ENCODE data around the gene PPM1F. TPM values are rescaled to one million over a fixed set of nuclear protein-coding genes. Genes with fewer than 3 reads are reported as not detected.
A peak's percentile ranks its signal among the peaks of the same experiment; 100 is the strongest.

Gene PPM1F
- total and polyA plus RNA-seq, 10 of the 15 experiments (the other 5 are each of a cell fraction or from before 2014, with no cell fraction given), result 0.55 to 26.3 (median 9.7) TPM

DNA sequence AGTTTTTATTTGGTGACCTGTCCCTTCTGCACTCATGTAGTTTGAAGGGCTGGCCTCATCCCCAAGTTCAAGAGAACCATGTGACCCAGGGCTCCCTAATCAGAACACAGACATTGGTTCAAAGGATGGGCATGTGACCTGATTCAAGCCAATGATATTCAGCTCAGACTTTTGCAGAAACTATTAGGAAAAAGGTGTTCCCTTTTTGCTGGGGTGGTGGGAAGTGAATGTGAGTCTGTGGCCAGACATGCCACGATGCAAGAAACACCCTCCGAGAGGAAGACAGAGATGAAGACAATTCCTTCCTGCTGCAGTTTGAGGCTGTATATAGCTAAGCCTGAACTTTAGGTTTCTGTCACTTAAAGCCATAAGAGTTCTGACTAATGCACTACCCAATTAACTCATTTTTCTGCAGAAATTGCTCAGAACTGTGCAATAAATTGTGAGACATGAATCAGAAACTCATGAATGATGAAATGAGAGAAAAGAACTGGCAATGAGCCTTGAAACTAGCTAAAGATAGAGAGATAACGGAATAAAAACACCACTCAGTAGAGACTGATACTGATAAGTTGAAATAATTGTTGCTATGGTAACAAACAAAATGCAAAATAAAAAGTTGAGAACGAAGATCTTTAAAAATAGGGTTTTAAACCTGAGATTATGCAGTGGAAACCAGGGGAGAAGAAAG is 76.0 kb downstream of the PPM1F start (continued):
- TF ChIP-seq, protein P1, sequence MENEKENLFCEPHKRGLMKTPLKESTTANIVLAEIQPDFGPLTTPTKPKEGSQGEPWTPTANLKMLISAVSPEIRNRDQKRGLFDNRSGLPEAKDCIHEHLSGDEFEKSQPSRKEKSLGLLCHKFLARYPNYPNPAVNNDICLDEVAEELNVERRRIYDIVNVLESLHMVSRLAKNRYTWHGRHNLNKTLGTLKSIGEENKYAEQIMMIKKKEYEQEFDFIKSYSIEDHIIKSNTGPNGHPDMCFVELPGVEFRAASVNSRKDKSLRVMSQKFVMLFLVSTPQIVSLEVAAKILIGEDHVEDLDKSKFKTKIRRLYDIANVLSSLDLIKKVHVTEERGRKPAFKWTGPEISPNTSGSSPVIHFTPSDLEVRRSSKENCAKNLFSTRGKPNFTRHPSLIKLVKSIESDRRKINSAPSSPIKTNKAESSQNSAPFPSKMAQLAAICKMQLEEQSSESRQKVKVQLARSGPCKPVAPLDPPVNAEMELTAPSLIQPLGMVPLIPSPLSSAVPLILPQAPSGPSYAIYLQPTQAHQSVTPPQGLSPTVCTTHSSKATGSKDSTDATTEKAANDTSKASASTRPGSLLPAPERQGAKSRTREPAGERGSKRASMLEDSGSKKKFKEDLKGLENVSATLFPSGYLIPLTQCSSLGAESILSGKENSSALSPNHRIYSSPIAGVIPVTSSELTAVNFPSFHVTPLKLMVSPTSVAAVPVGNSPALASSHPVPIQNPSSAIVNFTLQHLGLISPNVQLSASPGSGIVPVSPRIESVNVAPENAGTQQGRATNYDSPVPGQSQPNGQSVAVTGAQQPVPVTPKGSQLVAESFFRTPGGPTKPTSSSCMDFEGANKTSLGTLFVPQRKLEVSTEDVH (IDR thresholded peaks at IDR 0.05; ENCODE audit: low read depth, partially characterized antibody), result no peak
- TF ChIP-seq, protein P2, sequence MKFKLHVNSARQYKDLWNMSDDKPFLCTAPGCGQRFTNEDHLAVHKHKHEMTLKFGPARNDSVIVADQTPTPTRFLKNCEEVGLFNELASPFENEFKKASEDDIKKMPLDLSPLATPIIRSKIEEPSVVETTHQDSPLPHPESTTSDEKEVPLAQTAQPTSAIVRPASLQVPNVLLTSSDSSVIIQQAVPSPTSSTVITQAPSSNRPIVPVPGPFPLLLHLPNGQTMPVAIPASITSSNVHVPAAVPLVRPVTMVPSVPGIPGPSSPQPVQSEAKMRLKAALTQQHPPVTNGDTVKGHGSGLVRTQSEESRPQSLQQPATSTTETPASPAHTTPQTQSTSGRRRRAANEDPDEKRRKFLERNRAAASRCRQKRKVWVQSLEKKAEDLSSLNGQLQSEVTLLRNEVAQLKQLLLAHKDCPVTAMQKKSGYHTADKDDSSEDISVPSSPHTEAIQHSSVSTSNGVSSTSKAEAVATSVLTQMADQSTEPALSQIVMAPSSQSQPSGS (IDR thresholded peaks at IDR 0.05; ENCODE audit: low read length), result peak; percentile 83
- TF ChIP-seq NFYB (IDR thresholded peaks at IDR 0.05; ENCODE audit: insufficient read depth, low read depth, low read length), result peak; percentile 53; the same call in 1 of the 2 replicates
- peak; percentile 99 for TF ChIP-seq JUNB (IDR thresholded peaks at IDR 0.05)
- TF ChIP-seq MTA3 (IDR thresholded peaks at IDR 0.05; ENCODE audit: borderline replicate concordance, low read length), result peak; percentile 61; the same call in 1 of the 2 replicates
- TF ChIP-seq, protein P3, sequence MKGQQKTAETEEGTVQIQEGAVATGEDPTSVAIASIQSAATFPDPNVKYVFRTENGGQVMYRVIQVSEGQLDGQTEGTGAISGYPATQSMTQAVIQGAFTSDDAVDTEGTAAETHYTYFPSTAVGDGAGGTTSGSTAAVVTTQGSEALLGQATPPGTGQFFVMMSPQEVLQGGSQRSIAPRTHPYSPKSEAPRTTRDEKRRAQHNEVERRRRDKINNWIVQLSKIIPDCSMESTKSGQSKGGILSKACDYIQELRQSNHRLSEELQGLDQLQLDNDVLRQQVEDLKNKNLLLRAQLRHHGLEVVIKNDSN (IDR thresholded peaks at IDR 0.05; ENCODE audit: borderline replicate concordance, extremely low read length, insufficient read depth, low read depth, low read length), result peak; percentile 53
- TF ChIP-seq GABPA (IDR thresholded peaks at IDR 0.05; ENCODE audit: low read depth), result peak; percentile 49; the same call in 1 of the 2 replicates
- TF ChIP-seq PML (IDR thresholded peaks at IDR 0.05; ENCODE audit: low read length), result peak; percentile 46; the same call in 1 of the 2 replicates
- TF ChIP-seq ZNF384 (IDR thresholded peaks at IDR 0.05; ENCODE audit: borderline replicate concordance, low read depth, low read length), result no peak
- TF ChIP-seq, protein P4, sequence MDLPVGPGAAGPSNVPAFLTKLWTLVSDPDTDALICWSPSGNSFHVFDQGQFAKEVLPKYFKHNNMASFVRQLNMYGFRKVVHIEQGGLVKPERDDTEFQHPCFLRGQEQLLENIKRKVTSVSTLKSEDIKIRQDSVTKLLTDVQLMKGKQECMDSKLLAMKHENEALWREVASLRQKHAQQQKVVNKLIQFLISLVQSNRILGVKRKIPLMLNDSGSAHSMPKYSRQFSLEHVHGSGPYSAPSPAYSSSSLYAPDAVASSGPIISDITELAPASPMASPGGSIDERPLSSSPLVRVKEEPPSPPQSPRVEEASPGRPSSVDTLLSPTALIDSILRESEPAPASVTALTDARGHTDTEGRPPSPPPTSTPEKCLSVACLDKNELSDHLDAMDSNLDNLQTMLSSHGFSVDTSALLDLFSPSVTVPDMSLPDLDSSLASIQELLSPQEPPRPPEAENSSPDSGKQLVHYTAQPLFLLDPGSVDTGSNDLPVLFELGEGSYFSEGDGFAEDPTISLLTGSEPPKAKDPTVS (IDR thresholded peaks at IDR 0.05; ENCODE audit: low read depth, low read length), result no peak
- TF ChIP-seq CREM (IDR thresholded peaks at IDR 0.05; ENCODE audit: low read depth), result peak; percentile 74
- TF ChIP-seq TCF7 (IDR thresholded peaks at IDR 0.05; ENCODE audit: borderline replicate concordance), result 0 out of 2 replicates have a peak, but pooled peaks have one; percentile 25
- no peak for TF ChIP-seq SIX5 (IDR thresholded peaks at IDR 0.05; ENCODE audit: low read depth, low read length, severe bottlenecking)
- TF ChIP-seq, protein P5, sequence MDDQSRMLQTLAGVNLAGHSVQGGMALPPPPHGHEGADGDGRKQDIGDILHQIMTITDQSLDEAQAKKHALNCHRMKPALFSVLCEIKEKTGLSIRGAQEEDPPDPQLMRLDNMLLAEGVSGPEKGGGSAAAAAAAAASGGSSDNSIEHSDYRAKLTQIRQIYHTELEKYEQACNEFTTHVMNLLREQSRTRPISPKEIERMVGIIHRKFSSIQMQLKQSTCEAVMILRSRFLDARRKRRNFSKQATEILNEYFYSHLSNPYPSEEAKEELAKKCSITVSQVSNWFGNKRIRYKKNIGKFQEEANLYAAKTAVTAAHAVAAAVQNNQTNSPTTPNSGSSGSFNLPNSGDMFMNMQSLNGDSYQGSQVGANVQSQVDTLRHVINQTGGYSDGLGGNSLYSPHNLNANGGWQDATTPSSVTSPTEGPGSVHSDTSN (IDR thresholded peaks at IDR 0.05; ENCODE audit: insufficient replicate concordance, low read depth, low read length), result no peak
- peak; percentile 51; the same call in 1 of the 2 replicates for TF ChIP-seq CREB1 (IDR thresholded peaks at IDR 0.05; ENCODE audit: low read depth)
- TF ChIP-seq BCL11A (IDR thresholded peaks at IDR 0.05; ENCODE audit: low read depth, low read length), result peak; percentile 67; the same call in 1 of the 2 replicates
- TF ChIP-seq, protein P6, sequence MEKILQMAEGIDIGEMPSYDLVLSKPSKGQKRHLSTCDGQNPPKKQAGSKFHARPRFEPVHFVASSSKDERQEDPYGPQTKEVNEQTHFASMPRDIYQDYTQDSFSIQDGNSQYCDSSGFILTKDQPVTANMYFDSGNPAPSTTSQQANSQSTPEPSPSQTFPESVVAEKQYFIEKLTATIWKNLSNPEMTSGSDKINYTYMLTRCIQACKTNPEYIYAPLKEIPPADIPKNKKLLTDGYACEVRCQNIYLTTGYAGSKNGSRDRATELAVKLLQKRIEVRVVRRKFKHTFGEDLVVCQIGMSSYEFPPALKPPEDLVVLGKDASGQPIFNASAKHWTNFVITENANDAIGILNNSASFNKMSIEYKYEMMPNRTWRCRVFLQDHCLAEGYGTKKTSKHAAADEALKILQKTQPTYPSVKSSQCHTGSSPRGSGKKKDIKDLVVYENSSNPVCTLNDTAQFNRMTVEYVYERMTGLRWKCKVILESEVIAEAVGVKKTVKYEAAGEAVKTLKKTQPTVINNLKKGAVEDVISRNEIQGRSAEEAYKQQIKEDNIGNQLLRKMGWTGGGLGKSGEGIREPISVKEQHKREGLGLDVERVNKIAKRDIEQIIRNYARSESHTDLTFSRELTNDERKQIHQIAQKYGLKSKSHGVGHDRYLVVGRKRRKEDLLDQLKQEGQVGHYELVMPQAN (conservative IDR thresholded peaks at IDR 0.05), result no peak
- no peak for TF ChIP-seq TARDBP (IDR thresholded peaks at IDR 0.05; ENCODE audit: borderline replicate concordance)
- TF ChIP-seq GATAD2B (conservative IDR thresholded peaks at IDR 0.05; ENCODE audit: low read depth), result no peak
- peak; percentile 89 for TF ChIP-seq NFIC (IDR thresholded peaks at IDR 0.05; ENCODE audit: low read depth, low read length)

Data from GM12878 (cell line).